SH-SY5Y (cell line): ENCODE results near the gene SAMD11.

ENCODE experiments used
- GATA2 ChIP-seq: IDR thresholded peaks from 2 replicates; pipeline ENCODE4 v1.6.1; 2011; ENCODE audit warnings: mild to moderate bottlenecking, low read depth, low read length
- GATA3 ChIP-seq: IDR thresholded peaks from 2 replicates; pipeline ENCODE4 v1.6.1; 2011; ENCODE audit warnings: low read depth, mild to moderate bottlenecking, low read length, moderate library complexity

GRCh38 chr1:941015-941587 lies 17.4 kb downstream of the SAMD11 start:
- no peak for TF ChIP-seq GATA2
- no peak for TF ChIP-seq GATA3
